Measurements from ENCODE around the gene CLCF1. TPM values are rescaled to one million over a fixed set of nuclear protein-coding genes. Genes with fewer than 3 reads are reported as not detected.
A peak's percentile ranks its signal among the peaks of the same experiment; 100 is the strongest.

The CLCF1 gene
- polyA plus RNA-seq, 1 of the 3 experiments (the other 2 are of a cell fraction) = 27.0 TPM

DNA sequence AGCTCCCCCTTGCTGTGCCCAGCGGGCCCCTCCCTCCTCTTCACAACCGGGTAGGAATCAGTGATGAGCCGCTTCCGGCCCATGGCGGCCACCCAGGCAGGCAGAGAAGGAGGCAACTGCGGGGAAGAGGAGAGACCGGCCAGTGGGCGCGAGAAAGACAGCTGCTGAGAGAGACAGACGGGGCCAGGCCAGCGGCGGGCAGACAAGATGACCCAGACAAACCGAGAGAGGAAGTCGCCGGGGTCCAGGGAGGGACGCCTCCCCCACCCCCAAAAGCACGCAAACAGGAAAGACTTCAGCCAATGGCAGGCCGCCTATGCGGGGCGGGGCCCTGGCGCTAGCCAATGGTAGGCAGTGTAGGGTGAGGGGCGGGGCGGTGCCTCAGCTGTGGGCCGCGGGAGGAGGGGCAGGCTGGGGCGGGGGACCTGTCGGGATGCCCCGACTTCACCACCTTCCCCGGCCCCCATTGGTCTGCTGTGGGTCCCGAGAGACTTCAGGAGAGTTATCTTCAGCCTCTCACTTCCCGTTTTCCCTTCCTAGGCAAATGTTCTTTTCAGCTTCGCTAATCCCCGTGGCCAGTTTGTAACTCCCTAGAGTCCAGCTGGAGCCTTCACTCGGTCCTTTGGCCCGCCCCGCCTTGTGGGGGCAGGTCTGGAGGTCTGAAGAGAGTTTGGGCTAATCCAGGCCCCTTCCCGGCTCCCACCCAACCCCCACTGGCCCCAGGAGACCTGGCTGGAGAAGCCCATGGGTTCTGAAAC is 19.9 kb downstream of the CLCF1 start, which contains the start of gene POLD4:
POLD4 (minus strand) TSS at position 230 of the 758 bp plus-strand sequence; CDS start at position 83, 147 bp downstream.
- H3K9ac ChIP-seq = peak within 1 kb of the TSS; percentile 91
- no peaks in the 10 kb centered on the region for H3K9me2 ChIP-seq
- peak within 1 kb of the TSS; percentile 62; the same call in 1 of the 2 replicates for H2AFZ ChIP-seq (ENCODE audit: low read depth)
- peaks cover 44 to 51% of the 10 kb centered on the region in 2 experiments; a peak in 3 of 4 replicates for H3K4me1 ChIP-seq (ENCODE audit: control insufficient read depth in 1 of 2, insufficient read depth in 2 of 2, low read depth in 1 of 2, low read length in 1 of 2)
- H4K20me1 ChIP-seq (ENCODE audit: insufficient read depth) = peaks cover 3% of the 10 kb centered on the region; the same call in 1 of the 2 replicates
- peak within 1 kb of the TSS; percentile 92 to 99 for H3K27ac ChIP-seq (ENCODE audit: low read depth in 2 of 2, low read length in 1 of 2)
- H3K4me3 ChIP-seq (ENCODE audit: low read depth in 2 of 2, low read length in 1 of 2) = peak within 1 kb of the TSS; percentile 66 to 76
- H3K36me3 ChIP-seq (replicated peaks in 1 of 2; ENCODE audit: control insufficient read depth in 1 of 2, insufficient read depth in 2 of 2, low read length in 1 of 2) = no peaks in the 10 kb centered on the region
- WGBS (ENCODE audit: low lambda C conversion rate) = 3% methylated on average over 20 of the region's 37 CpGs
- ChIA-PET CTCF (interaction anchor here (0.9 to 20.0 kb wide), 8 partner anchors 8 to 91 kb away, joined by 3 to 955 read pairs (median 7); partner anchors contain the start of genes ANKRD13D and CLCF1), POLR2A (interaction anchor here (0.6 to 3.2 kb wide), 7 partner anchors 17 to 55 kb away, joined by 3 to 9 read pairs (median 5); partner anchors contain the start of genes PPP1CA and RAD9A)
- H3K4me2 ChIP-seq = peak within 1 kb of the TSS; percentile 85
- DNase-seq = peak; percentile 97
- peaks cover 48% of the 10 kb centered on the region for H3F3A ChIP-seq (replicated peaks; ENCODE audit: insufficient read depth)
- no peaks in the 10 kb centered on the region for H3K27me3 ChIP-seq (ENCODE audit: insufficient read depth)
- H3K79me2 ChIP-seq (ENCODE audit: insufficient read depth) = peaks cover 21% of the 10 kb centered on the region
- H3K9me3 ChIP-seq = no peaks in the 10 kb centered on the region
- TF ChIP-seq, protein P1, sequence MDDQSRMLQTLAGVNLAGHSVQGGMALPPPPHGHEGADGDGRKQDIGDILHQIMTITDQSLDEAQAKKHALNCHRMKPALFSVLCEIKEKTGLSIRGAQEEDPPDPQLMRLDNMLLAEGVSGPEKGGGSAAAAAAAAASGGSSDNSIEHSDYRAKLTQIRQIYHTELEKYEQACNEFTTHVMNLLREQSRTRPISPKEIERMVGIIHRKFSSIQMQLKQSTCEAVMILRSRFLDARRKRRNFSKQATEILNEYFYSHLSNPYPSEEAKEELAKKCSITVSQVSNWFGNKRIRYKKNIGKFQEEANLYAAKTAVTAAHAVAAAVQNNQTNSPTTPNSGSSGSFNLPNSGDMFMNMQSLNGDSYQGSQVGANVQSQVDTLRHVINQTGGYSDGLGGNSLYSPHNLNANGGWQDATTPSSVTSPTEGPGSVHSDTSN (IDR thresholded peaks at IDR 0.05) = no peak
- TF ChIP-seq, protein P2, sequence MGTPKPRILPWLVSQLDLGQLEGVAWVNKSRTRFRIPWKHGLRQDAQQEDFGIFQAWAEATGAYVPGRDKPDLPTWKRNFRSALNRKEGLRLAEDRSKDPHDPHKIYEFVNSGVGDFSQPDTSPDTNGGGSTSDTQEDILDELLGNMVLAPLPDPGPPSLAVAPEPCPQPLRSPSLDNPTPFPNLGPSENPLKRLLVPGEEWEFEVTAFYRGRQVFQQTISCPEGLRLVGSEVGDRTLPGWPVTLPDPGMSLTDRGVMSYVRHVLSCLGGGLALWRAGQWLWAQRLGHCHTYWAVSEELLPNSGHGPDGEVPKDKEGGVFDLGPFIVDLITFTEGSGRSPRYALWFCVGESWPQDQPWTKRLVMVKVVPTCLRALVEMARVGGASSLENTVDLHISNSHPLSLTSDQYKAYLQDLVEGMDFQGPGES (IDR thresholded peaks at IDR 0.05; ENCODE audit: low read depth, low read length) = 0 out of 2 replicates have a peak, but pooled peaks have one; percentile 29
- no peak for TF ChIP-seq TEAD4 (IDR thresholded peaks at IDR 0.05; ENCODE audit: borderline replicate concordance, insufficient read depth)
- TF ChIP-seq ELF1 (IDR thresholded peaks at IDR 0.05) = peak; percentile 66
- TF ChIP-seq RXRA (IDR thresholded peaks at IDR 0.05; ENCODE audit: borderline replicate concordance, low read depth) = no peak; the same call in 1 of the 2 replicates
- TF ChIP-seq RFX5 (IDR thresholded peaks at IDR 0.05; ENCODE audit: low read length) = peak; percentile 39; the same call in 1 of the 2 replicates
- TF ChIP-seq GATA2 (CRISPR knock-in tag; IDR thresholded peaks at IDR 0.05) = no peak
- TF ChIP-seq, protein P3, sequence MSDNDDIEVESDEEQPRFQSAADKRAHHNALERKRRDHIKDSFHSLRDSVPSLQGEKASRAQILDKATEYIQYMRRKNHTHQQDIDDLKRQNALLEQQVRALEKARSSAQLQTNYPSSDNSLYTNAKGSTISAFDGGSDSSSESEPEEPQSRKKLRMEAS (IDR thresholded peaks at IDR 0.05; ENCODE audit: low read depth) = no peak
- TF ChIP-seq TCF12 (IDR thresholded peaks at IDR 0.05) = no peak
- TF ChIP-seq, protein P4, sequence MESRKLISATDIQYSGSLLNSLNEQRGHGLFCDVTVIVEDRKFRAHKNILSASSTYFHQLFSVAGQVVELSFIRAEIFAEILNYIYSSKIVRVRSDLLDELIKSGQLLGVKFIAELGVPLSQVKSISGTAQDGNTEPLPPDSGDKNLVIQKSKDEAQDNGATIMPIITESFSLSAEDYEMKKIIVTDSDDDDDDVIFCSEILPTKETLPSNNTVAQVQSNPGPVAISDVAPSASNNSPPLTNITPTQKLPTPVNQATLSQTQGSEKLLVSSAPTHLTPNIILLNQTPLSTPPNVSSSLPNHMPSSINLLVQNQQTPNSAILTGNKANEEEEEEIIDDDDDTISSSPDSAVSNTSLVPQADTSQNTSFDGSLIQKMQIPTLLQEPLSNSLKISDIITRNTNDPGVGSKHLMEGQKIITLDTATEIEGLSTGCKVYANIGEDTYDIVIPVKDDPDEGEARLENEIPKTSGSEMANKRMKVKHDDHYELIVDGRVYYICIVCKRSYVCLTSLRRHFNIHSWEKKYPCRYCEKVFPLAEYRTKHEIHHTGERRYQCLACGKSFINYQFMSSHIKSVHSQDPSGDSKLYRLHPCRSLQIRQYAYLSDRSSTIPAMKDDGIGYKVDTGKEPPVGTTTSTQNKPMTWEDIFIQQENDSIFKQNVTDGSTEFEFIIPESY (IDR thresholded peaks at IDR 0.05; ENCODE audit: borderline replicate concordance, low read depth) = peak; percentile 64; the same call in 1 of the 2 replicates
- peak; percentile 77 for TF ChIP-seq YY1 (IDR thresholded peaks at IDR 0.05; ENCODE audit: low read depth)
- TF ChIP-seq FOXM1 (IDR thresholded peaks at IDR 0.05; ENCODE audit: low read depth) = no peak
- TF ChIP-seq SIN3A (IDR thresholded peaks at IDR 0.05; ENCODE audit: borderline replicate concordance, low read depth, low read length) = no peak
- peak; percentile 51 for TF ChIP-seq GABPA (IDR thresholded peaks at IDR 0.05; ENCODE audit: low read depth)
- TF ChIP-seq, protein P5, sequence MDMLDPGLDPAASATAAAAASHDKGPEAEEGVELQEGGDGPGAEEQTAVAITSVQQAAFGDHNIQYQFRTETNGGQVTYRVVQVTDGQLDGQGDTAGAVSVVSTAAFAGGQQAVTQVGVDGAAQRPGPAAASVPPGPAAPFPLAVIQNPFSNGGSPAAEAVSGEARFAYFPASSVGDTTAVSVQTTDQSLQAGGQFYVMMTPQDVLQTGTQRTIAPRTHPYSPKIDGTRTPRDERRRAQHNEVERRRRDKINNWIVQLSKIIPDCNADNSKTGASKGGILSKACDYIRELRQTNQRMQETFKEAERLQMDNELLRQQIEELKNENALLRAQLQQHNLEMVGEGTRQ (IDR thresholded peaks at IDR 0.05; ENCODE audit: borderline replicate concordance, low read depth, low read length) = no peak
- no peak for TF ChIP-seq MEF2A (IDR thresholded peaks at IDR 0.05; ENCODE audit: borderline replicate concordance, low read depth)
- no peak for TF ChIP-seq SMC3 (IDR thresholded peaks at IDR 0.05; ENCODE audit: low read depth, low read length)
- no peak for TF ChIP-seq RCOR1 (IDR thresholded peaks at IDR 0.05; ENCODE audit: low read length)
- TF ChIP-seq NFIC (IDR thresholded peaks at IDR 0.05; ENCODE audit: borderline replicate concordance) = no peak
- no peak for TF ChIP-seq NRF1 (IDR thresholded peaks at IDR 0.05; ENCODE audit: low read depth, low read length)
- TF ChIP-seq, protein P6, sequence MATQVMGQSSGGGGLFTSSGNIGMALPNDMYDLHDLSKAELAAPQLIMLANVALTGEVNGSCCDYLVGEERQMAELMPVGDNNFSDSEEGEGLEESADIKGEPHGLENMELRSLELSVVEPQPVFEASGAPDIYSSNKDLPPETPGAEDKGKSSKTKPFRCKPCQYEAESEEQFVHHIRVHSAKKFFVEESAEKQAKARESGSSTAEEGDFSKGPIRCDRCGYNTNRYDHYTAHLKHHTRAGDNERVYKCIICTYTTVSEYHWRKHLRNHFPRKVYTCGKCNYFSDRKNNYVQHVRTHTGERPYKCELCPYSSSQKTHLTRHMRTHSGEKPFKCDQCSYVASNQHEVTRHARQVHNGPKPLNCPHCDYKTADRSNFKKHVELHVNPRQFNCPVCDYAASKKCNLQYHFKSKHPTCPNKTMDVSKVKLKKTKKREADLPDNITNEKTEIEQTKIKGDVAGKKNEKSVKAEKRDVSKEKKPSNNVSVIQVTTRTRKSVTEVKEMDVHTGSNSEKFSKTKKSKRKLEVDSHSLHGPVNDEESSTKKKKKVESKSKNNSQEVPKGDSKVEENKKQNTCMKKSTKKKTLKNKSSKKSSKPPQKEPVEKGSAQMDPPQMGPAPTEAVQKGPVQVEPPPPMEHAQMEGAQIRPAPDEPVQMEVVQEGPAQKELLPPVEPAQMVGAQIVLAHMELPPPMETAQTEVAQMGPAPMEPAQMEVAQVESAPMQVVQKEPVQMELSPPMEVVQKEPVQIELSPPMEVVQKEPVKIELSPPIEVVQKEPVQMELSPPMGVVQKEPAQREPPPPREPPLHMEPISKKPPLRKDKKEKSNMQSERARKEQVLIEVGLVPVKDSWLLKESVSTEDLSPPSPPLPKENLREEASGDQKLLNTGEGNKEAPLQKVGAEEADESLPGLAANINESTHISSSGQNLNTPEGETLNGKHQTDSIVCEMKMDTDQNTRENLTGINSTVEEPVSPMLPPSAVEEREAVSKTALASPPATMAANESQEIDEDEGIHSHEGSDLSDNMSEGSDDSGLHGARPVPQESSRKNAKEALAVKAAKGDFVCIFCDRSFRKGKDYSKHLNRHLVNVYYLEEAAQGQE (IDR thresholded peaks at IDR 0.05; ENCODE audit: low read depth, low read length) = no peak
- no peak for TF ChIP-seq EP300 (IDR thresholded peaks at IDR 0.05; ENCODE audit: borderline replicate concordance in 1 of 2, low read depth in 1 of 2, low read length in 1 of 2)
- no peak for TF ChIP-seq EZH2phosphoT487 (IDR thresholded peaks at IDR 0.05; ENCODE audit: borderline replicate concordance, low read depth)
- peak; percentile 94 for TF ChIP-seq CHD2 (IDR thresholded peaks at IDR 0.05; ENCODE audit: low read length, partially characterized antibody)
